CD14-positive monocyte (primary cell): ENCODE results near the gene SLC7A10. TPM values are rescaled to one million over a fixed set of nuclear protein-coding genes. Genes with fewer than 3 reads are reported as not detected.

Experiments used
- DNase-seq, 3 donors: peaks; one replicate each; pipeline ENCODE4 v3.0.0-alpha.2; 2011 to 2022
- H2AFZ ChIP-seq: 2 replicates; pipeline ENCODE4 v1.6.0; 2012; ENCODE audit warnings: mild to moderate bottlenecking, low read depth, low read length, inconsistent platforms; ENCODE audit not compliant: insufficient read depth, poor library complexity, severe bottlenecking
- H3K27ac ChIP-seq, 2 donors: 1 replicate in 1 of 2; 2 replicates in 1 of 2; pipeline ENCODE4 v1.5.1; 2012 to 2013; ENCODE audit warnings: low read length in 2 of 2, control low read depth in 1 of 2, inconsistent platforms in 1 of 2, low read depth in 1 of 2, mild to moderate bottlenecking in 1 of 2
- H3K27me3 ChIP-seq, 2 donors: one replicate each; pipeline versions ENCODE4 v1.6.0 to v1.6.1; 2011 to 2013; ENCODE audit warnings: low read length in 2 of 2; ENCODE audit not compliant: control insufficient read depth in 2 of 2, insufficient read depth in 2 of 2
- H3K36me3 ChIP-seq, 2 donors: replicated peaks in 1 of 2; 1 replicate in 1 of 2; 2 replicates in 1 of 2; pipeline versions ENCODE4 v1.5.1 to v1.6.1; 2012 to 2013; ENCODE audit warnings: low read length in 2 of 2, control low read depth in 1 of 2, inconsistent platforms in 1 of 2, mild to moderate bottlenecking in 1 of 2; ENCODE audit not compliant: insufficient read depth in 2 of 2, control insufficient read depth in 1 of 2
- H3K4me1 ChIP-seq, 2 donors: 1 replicate in 1 of 2; 2 replicates in 1 of 2; pipeline versions ENCODE4 v1.5.1 to v1.6.1; 2012 to 2013; ENCODE audit warnings: low read length in 2 of 2, control low read depth in 1 of 2, inconsistent platforms in 1 of 2, mild to moderate bottlenecking in 1 of 2, moderate library complexity in 1 of 2; ENCODE audit not compliant: insufficient read depth in 2 of 2, control insufficient read depth in 1 of 2
- H3K4me2 ChIP-seq: replicated peaks from 2 replicates; pipeline ENCODE3; 2012; ENCODE audit warnings: low read length, moderate library complexity, mild to moderate bottlenecking; ENCODE audit not compliant: poor library complexity, severe bottlenecking; ENCODE audit errors: extremely low read depth
- H3K4me3 ChIP-seq, 3 experiments: fragments of 200-600 bp in 1 of 3; sonication (generic) in 1 of 3; replicated peaks in 1 of 3; 1 replicate in 2 of 3; 2 replicates in 1 of 3; pipeline ENCODE4 v1.5.1; 2011 to 2013; ENCODE audit warnings: low read length in 3 of 3, mild to moderate bottlenecking in 3 of 3, control low read depth in 2 of 3, low read depth in 2 of 3, inconsistent platforms in 1 of 3, moderate library complexity in 1 of 3
- H3K79me2 ChIP-seq: 2 replicates; pipeline ENCODE4 v1.6.0; 2012; ENCODE audit warnings: mild to moderate bottlenecking, control low read depth, inconsistent platforms, low read length, moderate library complexity; ENCODE audit not compliant: insufficient read depth
- H3K9ac ChIP-seq: 2 replicates; pipeline ENCODE4 v1.6.0; 2017; ENCODE audit warnings: low read length, mild to moderate bottlenecking; ENCODE audit not compliant: insufficient read depth, poor library complexity, severe bottlenecking
- H3K9me3 ChIP-seq, 2 donors: replicated peaks in 1 of 2; 1 replicate in 1 of 2; 2 replicates in 1 of 2; pipeline versions ENCODE4 v1.5.1 to v1.6.1; 2012 to 2013; ENCODE audit warnings: low read length in 2 of 2, control low read depth in 1 of 2; ENCODE audit not compliant: control insufficient read depth in 1 of 2, insufficient read depth in 1 of 2
- H4K20me1 ChIP-seq: 2 replicates; pipeline ENCODE4 v1.6.0; 2012; ENCODE audit warnings: mild to moderate bottlenecking, low read length, control low read depth, moderate library complexity; ENCODE audit not compliant: insufficient read depth
- H3K27ac Mint-ChIP-seq, 7 donors: one replicate each; pipeline ENCODE4 v1.8.0; 2020; ENCODE audit warnings: mild to moderate bottlenecking in 7 of 7, mixed read lengths in 7 of 7, moderate library complexity in 6 of 7, inconsistent platforms in 2 of 7
- H3K27me3 Mint-ChIP-seq, 3 donors: one replicate each; pipeline ENCODE4 v1.8.0; 2021 to 2022; ENCODE audit warnings: low read depth in 3 of 3, mild to moderate bottlenecking in 3 of 3, mixed read lengths in 3 of 3, moderate library complexity in 3 of 3, inconsistent platforms in 1 of 3
- H3K36me3 Mint-ChIP-seq, 2 donors: one replicate each; pipeline ENCODE4 v1.8.0; 2020; ENCODE audit warnings: mixed read lengths in 2 of 2, inconsistent platforms in 1 of 2, mild to moderate bottlenecking in 1 of 2
- H3K4me1 Mint-ChIP-seq: one replicate; pipeline ENCODE4 v1.8.0; 2020; ENCODE audit warnings: mild to moderate bottlenecking, mixed read lengths
- H3K4me3 Mint-ChIP-seq, 2 donors: one replicate each; pipeline ENCODE4 v1.8.0; 2020; ENCODE audit warnings: mild to moderate bottlenecking in 2 of 2, mixed read lengths in 2 of 2, moderate library complexity in 1 of 2
- H3K9me3 Mint-ChIP-seq, 7 donors: one replicate each; pipeline ENCODE4 v1.8.0; 2020 to 2022; ENCODE audit warnings: mixed read lengths in 7 of 7, mild to moderate bottlenecking in 6 of 7, moderate library complexity in 6 of 7, inconsistent platforms in 2 of 7
- CTCF ChIP-seq: fragments of 200-600 bp; IDR thresholded peaks from one replicate; pipeline ENCODE4 v1.8.0; 2022; ENCODE audit warnings: antibody characterized with exemption, mild to moderate bottlenecking
- WGBS: methylation state at CpG from one replicate; pipeline ENCODE4 v1.1.5; 2013; ENCODE audit warnings: missing lambda C conversion rate; ENCODE audit not compliant: insufficient coverage; 5-methylcytosine and 5-hydroxymethylcytosine counted together
- intact Hi-C, 2 donors: fragments of 100-400 bp; cut with micrococcal nuclease; formaldehyde crosslinking; loops; one replicate each; pipeline versions ENCODE4 v1.15.0 to v1.15.1; 2023
- polyA plus RNA-seq, 3 donors: library from polyadenylated mRNA; depleted of rRNA in 1 of 3; unstranded in 2 of 3; stranded (reverse) in 1 of 3; fragments of 300-500 nt in 2 of 3; fragments of >200 nt in 1 of 3; fragmentation: Illumina TruSeq in 2 of 3; gene quantifications; 1 replicate in 2 of 3; 2 replicates in 1 of 3; pipeline ENCODE4 v1.2.3, GENCODE V29; 2012 to 2021

SLC7A10 gene
- polyA plus RNA-seq, 3 donors, result 0.52 TPM; not detected in 2

GRCh38 chr19:33217881-33218280, 7.8 kb downstream of the SLC7A10 start:
- Histone ChIP-seq H2AFZ (no peak overlapping the region), H3K27me3 (no peaks in the 10 kb centered on the region), H4K20me1 (no peaks in the 10 kb centered on the region), H3K4me3 (no peak overlapping the region), H3K27ac (no peak overlapping the region), H3K36me3 (no peaks in the 10 kb centered on the region), H3K9ac (no peak overlapping the region), H3K9me3 (no peaks in the 10 kb centered on the region), H3K79me2 (no peaks in the 10 kb centered on the region), H3K4me1 (no peaks in the 10 kb centered on the region), H3K4me2 (no peak overlapping the region)
- H3K36me3 Mint-ChIP-seq, result no peaks in the 10 kb centered on the region
- no peak for DNase-seq
- no peaks in the 10 kb centered on the region for H3K4me1 Mint-ChIP-seq
- peaks cover 7 to 16% (median 9%) of the 10 kb centered on the region in 3 donors for H3K27me3 Mint-ChIP-seq
- intact Hi-C loops, result no loop called here
- TF ChIP-seq CTCF, result no peak
- 99% methylated on average over 7 of the region's 8 CpGs for WGBS
- no peaks in the 10 kb centered on the region for H3K9me3 Mint-ChIP-seq
- no peak overlapping the region for H3K4me3 Mint-ChIP-seq
- no peak overlapping the region for H3K27ac Mint-ChIP-seq

- no peak overlapping the region for H3K27ac ChIP-seq
- H3K4me2 ChIP-seq, result no peak overlapping the region
- no peak for TF ChIP-seq CTCF
- H3K9me3 ChIP-seq, result no peaks in the 10 kb centered on the region
- no peak overlapping the region for H3K4me3 ChIP-seq
- no peaks in the 10 kb centered on the region for H3K36me3 ChIP-seq
- no peaks in the 10 kb centered on the region for H3K79me2 ChIP-seq
- 80% methylated on average over 10 of the region's 12 CpGs for WGBS
- Mint-ChIP-seq H3K9me3 (no peaks in the 10 kb centered on the region), H3K27me3 (peaks cover 3 to 7% (median 3%) of the 10 kb centered on the region in 3 donors), H3K4me3 (no peak overlapping the region), H3K4me1 (no peaks in the 10 kb centered on the region), H3K36me3 (no peaks in the 10 kb centered on the region), H3K27ac (no peak overlapping the region)
- H3K27me3 ChIP-seq, result no peaks in the 10 kb centered on the region
- H3K4me1 ChIP-seq, result no peaks in the 10 kb centered on the region
- intact Hi-C loops, result no loop called here
- no peak overlapping the region for H3K9ac ChIP-seq
- H2AFZ ChIP-seq, result no peak overlapping the region
- no peak for DNase-seq
- no peaks in the 10 kb centered on the region for H4K20me1 ChIP-seq
Observed at GRCh38 chr19:33216198-33216830, 9.3 kb downstream of the SLC7A10 start.
